8988T (cell line): ENCODE results near the gene SERPINA6.
"Not testable (repeated sequence)": the region's sequence is repeated elsewhere in the genome, so short reads cannot be mapped to it uniquely, and the experiment has no call there.

Experiments used
- DNase-seq: peaks from one replicate; pipeline ENCODE4 v3.0.0; 2011

SERPINA6 gene

DNA sequence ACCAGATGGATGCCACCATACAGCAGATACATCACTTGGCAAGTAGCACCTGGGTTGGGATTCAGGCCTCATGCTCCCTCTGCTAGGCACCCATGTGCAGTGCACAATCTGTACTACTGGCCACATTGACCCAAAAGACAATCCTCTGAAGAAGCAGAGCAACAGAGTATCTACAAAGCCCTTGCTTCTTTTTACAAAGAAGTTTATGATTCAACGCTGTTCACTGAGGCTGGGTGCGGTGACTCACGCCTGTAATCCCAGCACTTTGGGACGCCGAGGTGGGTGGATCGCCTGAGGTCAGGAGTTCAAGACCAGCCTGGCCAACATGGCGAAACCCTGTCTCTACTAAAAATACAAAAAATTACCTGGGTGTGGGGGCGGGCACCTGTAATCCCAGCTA, 31.1 kb upstream of the SERPINA6 start:
- DNase-seq: not testable (repeated sequence)

DNA sequence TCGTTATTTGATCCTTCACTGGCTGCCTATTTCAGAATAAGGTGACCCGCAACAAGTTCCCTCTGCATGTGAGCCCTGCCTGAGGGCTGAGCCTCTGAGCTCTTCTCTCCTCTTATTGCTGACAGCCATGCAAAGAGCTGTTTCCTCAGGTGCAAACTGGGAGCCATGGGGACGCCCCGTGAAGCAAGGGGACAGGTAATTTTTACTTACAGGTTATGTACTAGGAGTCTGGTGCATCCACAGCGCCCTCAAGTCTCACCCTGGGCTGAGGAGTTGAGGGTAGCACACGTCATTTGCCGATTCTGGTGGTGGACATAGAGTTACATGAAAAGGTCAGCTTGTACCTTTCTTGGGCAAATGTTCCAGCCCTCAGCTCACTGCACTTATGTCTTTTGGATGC, 26.1 kb upstream of the SERPINA6 start:
- no peak for DNase-seq

- no peak for DNase-seq
Observed at GRCh38 chr14:94348836-94349235, 25.7 kb upstream of the SERPINA6 start.

DNA sequence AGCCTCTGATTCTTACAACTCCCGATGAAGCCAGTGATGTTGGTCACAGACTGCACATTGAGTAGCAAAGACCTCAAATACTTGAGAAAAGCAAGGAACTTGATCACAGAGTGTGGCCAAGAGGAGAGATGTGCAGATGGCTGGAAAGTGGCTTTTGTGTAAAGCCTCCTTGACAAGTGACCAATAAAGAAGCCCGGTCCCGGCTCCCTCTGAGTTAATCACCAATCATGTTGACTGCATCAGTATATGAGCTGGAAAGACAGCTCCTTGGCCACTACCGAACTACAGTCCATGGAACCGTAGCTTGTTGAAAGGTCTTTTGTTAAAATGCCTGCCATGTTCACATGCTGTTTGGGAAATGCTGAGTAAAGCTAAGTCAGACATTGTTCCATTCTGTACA, 23.7 kb upstream of the SERPINA6 start:
- no peak for DNase-seq

- DNase-seq: not testable (repeated sequence)
Observed at GRCh38 chr14:94346065-94346786, 23.1 kb upstream of the SERPINA6 start.

GRCh38 chr14:94345344-94346064, 22.4 kb upstream of the SERPINA6 start:
- DNase-seq: peak; percentile 51

DNA sequence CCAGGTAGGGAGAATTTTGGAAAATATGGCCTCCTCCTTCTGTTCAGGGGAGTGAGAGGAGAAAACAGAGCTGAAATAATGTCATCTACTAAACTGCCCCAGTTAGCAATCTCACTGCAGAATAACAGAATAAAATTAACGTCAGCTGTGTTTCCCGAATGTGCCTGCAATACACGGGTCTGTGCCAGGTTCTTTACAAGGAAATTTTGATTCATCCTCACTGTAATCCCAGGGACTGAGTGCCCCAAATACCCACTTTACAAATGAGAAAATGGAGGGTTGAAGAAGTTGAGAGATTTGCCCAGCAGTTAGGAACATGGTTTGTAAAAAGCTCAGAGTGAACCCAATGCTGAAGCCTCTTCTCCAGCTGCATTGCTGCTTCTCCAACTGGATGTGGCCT, 21.3 kb upstream of the SERPINA6 start:
- no peak for DNase-seq

GRCh38 chr14:94343238-94344005, 20.3 kb upstream of the SERPINA6 start:
- no peak for DNase-seq

DNA sequence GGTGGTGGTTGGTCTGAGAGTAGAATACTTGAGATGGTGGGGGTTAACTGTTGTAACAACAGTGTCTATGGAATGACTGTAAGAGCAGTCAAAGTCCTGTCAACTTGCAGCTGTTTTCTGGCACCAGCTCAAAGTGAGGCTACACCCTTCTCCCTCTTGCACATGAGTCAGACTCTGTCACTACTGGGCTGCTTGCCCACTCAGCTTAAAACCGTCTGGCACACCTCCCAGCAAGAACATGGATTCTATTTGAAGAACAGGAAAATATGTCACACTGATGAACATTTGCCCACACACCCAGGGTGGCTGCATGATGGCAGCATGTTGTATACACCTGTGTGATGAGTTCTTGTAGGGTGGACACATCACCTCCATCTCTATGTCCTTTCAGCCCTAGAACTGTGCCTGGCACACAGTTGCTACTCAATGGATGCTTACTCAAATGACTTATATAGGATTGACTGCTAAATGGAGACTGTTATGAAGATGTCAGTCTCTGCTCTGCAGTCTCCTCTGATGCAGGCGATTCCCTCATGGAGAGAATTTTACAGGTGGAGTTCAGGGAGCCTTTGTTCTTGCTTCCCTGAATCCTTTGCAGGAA, 19.3 kb upstream of the SERPINA6 start:
- peak; percentile 37 for DNase-seq

DNA sequence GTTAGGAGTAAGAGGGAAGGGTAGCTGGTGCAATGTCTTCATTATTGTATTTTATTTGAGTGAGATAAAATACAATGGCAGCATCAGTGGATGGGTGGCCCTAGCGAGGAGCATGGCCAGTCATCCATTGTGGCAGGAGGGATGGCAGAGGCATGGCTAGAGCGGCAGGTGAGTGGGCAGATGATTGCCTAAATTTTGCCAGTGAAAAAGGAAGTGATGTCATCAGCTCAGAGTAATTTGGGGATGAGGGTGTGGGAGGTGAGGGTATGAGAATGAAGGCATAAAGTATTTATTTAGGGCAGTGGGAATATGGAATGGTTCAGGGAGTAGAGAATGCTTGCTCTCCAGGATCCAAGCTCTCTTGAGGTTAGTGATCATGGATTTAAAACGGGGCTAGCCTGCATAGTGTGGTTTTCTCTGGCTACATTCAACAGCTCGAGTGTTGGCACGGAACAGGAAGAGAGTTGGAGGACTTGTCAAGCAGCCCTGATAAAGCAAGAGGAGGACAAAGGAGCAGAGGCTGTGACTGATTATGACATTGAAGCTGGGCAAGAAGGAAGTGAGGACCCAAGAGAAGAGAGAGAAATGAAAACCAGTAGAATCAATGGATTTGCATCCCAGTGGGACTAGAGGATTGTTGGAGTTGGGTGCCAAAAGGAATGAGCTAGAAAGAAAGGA, 18.7 kb upstream of the SERPINA6 start:
- no peak for DNase-seq

- no peak for DNase-seq
Observed at GRCh38 chr14:94340533-94340932, 17.4 kb upstream of the SERPINA6 start.

DNA sequence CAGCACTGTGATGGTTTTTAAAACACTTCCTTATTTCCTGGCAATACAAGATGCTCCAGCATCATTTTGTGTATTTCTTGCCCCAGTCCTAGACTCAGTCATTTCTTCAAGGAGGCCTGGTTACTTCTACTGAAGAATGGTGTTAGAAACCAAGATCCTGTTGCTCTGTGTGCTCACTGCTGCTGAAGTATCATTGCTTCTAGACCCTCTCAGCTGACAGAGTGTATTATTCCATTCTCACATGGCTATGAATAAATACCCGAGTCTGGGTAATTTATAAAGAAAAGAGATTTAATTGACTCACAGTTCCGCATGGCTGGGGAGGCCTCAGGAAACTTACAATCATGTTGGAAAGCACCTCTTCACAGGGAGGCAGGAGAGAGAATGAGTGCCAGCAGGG, 14.9 kb upstream of the SERPINA6 start:
- DNase-seq: no peak

GRCh38 chr14:94337274-94337673, 14.1 kb upstream of the SERPINA6 start:
- DNase-seq: no peak

DNA sequence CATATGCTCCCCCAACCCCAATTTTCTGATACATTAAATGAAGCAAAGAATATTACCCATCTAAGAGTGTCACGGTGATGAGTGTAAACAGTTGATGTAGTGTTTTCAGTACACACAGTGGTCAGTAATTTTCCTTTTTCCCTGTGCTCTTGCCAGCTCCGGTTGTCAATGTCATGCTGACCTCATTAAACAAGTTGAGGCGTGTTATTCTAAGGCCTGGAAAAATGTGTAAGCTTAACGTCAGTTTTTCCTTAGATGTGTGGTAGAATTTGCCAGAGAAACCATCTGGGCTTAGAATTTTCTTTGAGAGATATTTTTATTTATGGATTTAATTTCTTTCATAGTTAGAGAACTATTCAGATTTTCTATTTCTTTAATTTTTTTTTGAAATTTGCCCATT, 11.7 kb upstream of the SERPINA6 start:
- no peak for DNase-seq

GRCh38 chr14:94332587-94332986, 9.5 kb upstream of the SERPINA6 start:
- DNase-seq: no peak

- DNase-seq: no peak
Observed at GRCh38 chr14:94332063-94332583, 9.0 kb upstream of the SERPINA6 start.

DNA sequence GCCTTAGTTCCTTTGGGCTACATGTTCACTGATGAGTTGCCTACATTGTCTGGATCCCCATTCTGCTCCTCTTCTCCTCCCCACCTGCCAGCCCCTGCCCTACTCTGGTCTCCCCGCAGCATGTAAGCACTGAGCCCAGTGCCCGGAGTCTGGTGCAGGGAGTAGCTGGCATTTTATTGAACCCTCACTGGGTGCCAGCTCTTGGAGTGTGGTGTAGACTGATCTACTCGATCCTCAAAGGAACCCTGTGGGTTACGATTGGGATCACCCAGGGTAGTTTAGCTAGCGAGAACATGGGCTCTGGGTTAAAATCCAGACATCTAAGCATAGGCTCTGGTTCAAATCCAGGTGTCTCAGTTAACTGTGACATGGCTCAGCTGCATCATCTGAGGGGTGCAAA, 8.3 kb upstream of the SERPINA6 start:
- no peak for DNase-seq

DNA sequence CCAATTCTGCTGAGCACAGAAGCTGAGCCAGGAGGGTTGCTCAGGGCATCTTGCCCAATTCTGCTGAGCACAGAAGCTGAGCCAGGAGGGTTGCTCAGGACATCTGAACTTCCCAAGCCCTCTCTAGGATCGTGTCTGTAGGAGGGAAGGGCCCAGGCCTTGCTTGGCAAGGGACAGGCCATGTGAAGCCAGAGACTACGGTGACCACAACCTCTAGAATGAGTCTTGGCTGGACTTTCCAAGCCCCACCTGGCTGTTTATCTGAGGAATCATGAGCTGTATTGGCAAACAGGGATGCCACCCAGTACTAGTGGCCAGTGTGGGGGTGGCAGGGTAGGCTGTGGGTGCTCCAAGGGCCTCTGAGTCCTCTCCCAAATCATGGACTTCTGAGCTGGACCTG, 7.7 kb upstream of the SERPINA6 start:
- DNase-seq: no peak

DNA sequence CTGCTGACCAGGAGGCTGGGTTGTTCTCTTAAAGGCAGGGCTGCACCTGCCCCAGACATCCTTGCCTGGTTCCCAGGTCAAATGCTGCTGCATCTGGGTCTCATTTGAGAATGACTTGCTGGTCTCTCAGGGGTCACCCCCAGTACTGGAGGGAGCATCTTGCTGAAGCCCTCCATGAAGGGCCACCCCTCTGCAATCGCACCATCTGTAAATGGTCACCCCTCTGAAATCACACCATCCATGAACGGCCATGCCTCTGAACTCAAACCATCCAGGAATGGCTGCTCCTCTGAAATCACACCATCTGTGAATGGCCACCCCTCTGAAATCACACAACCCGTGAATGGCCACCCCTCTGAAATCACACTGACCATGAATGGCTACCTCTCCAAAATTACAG, 7.3 kb upstream of the SERPINA6 start:
- no peak for DNase-seq

- no peak for DNase-seq
Observed at GRCh38 chr14:94329857-94330256, 6.7 kb upstream of the SERPINA6 start.

- no peak for DNase-seq
Observed at GRCh38 chr14:94328196-94328595, 5.1 kb upstream of the SERPINA6 start.

GRCh38 chr14:94321421-94322271, 1.5 kb downstream of the SERPINA6 start:
- DNase-seq: no peak
